Glomerular endothelial cell (primary cell): ENCODE measurements around the gene CPAMD8. TPM values are rescaled to one million over a fixed set of nuclear protein-coding genes. Genes with fewer than 3 reads are reported as not detected.

Experiments
- DNase-seq: peaks from one replicate; pipeline ENCODE4 v3.0.0-alpha.2; 2011; ENCODE audit warnings: low read depth, low spot score; ENCODE audit errors: extremely low read depth
- total RNA-seq: library from RNA; depleted of rRNA; stranded (reverse); fragments of >200 nt; gene quantifications from 2 replicates; pipeline ENCODE4 v1.2.3, GENCODE V29; 2015

The CPAMD8 gene
- total RNA-seq, 1 donor from 2014 or later, result 4.4 TPM

DNA sequence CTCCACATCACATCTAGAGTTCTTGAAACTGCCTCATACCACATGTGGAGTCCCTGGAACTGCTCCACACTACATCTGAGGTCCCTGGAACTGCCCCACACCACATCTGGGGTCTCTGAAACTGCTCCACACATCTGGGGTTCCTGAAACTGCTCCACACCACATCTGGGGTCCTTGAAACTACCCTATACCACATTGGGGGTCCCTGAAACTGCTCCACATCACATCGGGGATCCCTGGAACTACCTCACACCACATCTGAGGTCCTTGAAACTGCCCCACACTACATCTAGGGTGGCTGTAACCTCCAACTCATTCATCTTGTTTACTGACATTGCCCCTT is 104.0 kb downstream of the CPAMD8 start:
- DNase-seq, result no peak

- no peak for DNase-seq
Observed at GRCh38 chr19:16921766-16922591, 104.6 kb downstream of the CPAMD8 start.

DNA sequence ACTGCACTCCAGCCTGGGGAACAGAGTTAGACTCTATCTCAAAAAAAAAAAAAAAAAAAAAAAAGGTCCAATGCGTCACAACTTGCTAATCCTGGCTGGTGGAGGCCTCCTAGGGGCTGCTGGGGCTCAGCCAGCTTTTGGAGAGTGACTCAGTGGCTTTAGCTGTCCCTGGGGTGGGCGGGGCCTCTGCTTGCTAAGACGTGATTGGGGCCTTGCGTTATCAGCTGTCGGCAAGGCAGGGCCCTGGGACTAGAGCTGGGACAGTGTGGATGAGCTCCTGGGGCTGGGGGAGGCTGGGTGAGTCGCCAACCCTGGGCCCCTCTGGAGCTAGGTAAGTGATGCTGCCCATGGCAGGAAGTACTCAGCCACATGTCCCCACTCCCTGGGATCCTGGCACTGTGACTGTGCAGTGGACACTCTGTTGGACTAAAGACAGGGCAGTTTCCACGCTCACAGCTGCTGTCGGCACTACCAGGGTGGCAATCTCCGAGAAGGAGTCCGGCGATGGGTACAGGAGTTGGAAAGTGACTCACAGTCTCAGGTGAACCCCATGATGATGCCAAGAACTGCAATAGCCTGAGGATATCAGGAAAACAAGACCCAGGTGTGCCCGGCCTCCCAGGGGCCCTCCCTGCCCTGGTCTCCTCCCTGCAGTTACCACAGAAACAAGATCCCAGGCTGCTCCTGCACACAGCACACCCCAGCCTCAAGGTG is 105.6 kb downstream of the CPAMD8 start:
- no peak for DNase-seq

DNA sequence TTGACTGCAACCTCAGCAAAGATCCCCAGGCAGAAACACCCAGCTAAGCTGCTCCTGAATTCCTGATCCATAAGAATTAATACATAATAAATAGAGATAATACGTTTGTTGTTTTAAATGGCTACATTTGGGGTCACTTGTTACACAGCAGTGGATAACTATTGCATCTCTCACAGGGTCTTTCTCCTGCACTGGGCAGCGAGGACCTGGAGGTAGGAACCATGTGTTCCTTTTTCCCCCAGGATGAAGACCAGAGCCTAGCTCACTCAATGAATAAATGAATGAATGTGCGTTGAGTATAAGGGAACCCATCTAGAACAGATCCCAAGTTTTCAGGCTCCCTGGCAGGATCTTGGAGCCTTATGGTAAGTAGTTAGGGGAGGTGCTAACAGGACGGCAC is 107.1 kb downstream of the CPAMD8 start:
- no peak for DNase-seq

DNA sequence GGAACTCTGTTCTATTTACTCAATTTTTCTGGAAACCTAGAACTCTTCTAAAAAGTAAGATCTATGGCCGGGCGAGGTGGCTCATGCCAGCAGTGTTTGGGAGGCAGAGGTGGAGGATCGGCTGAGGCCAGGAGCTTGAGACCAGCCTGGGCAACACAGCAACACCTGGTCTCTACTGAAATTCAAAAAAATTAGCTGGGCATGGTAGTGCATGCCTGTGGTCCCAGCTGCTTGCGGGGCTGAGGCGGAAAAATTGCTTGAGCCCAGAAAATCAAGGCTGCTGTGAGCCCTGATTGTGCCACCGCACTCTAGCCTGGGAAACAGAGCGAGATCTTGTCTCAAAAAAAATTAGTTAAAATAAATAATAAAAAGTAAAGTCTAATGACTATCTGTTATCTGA is 109.2 kb downstream of the CPAMD8 start:
- no peak for DNase-seq

DNA sequence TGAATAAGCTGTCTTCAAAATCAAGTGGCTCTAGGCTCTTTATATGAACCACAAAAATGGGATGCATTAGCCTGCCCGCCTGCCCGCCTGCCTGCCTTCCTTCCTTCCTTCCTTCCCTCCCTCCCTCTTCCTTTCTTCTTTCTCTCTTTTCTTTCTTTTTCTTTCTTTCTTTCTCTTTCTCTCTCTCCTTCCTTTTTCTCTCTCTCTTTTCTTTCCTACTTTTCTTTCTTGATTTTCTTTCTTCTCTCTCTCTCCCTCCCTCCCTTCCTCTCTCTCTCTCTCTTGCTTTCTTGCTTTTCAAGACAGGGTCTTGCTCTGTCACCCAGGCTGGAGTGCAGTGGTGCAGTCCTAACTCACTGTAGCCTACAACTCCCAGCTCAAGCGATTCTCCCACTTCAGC is 110.9 kb downstream of the CPAMD8 start:
- DNase-seq, result no peak

DNA sequence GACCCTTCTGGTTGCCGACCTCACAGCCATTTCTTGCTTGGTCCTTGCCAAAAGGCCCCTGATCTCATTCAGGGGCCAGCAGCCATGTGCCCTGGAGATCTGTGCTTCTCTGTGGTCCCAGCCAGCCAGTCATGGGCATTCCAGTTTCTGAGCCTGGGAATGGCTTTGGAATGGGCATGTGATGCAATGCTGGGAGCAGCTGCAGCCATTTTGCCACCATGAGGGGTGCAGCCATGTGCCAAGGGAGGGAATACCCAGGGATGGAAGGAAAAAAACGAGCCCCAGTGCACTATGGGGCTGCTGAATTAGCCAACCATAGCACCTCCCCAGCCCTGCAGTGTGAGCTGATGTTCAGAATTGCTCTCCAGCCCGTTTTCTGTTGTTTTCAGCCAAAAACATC is 111.5 kb downstream of the CPAMD8 start:
- DNase-seq, result no peak

GRCh38 chr19:16914421-16914820 is 112.2 kb downstream of the CPAMD8 start:
- DNase-seq, result no peak

DNA sequence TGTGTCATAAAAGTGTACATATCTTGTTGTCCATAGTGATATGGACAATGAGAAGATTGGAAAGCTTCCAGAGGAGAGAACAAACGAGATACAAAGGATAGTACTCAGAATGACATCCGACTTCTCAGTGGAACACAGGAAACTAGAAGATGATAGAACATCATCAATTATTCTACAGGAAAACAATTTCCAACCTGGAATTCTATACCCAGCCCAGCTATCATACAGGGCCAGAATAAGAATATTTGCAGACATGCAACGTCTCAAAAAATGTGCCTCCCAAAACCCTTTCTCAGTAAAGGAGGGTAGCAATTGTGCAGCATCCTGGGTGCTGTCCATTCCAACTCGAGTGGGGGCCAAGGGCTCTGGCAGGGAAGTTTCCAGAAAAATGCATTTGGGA is 113.8 kb downstream of the CPAMD8 start:
- no peak for DNase-seq

- no peak for DNase-seq
Observed at GRCh38 chr19:16911046-16911445, 115.6 kb downstream of the CPAMD8 start.

DNA sequence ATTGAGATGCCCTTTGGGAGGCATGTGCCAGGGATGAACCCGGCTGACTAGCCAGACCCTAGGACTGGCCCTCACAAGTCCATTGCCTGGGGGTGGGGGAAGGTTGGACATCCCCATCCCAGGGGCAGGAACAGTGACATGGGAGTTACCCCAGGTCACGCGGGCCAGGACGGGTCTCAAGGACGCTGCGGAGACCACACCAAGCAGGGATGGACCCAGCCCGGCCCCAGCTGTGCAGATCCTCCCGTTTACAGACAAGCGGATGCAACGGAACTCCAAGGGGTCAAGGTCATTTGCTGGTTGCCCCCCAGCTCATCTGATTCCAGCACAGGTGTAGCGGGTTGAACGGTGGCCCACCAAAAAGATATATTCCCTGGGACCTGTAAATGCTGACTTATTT is 117.9 kb downstream of the CPAMD8 start:
- no peak for DNase-seq

GRCh38 chr19:16904599-16904998 is 122.0 kb downstream of the CPAMD8 start:
- no peak for DNase-seq

DNA sequence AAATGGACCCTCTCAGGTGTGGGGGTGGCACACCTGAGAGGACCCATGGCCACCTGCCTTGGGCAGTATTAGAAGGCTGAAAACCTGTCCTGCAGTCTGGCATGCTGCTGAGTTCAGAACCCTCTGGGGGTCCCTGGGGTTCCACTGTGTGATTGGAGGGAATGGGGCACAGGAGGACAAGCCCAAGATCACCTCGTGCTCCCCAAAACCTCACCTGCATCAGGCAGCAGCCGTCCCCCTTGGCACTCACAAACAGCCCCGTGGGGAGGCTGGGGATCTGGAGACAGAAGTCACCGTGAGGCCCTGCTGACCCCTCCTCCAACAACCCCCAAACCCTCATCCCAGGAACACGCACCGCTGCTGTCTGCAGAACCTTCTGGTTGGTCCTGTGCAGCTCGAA is 123.3 kb downstream of the CPAMD8 start:
- no peak for DNase-seq

DNA sequence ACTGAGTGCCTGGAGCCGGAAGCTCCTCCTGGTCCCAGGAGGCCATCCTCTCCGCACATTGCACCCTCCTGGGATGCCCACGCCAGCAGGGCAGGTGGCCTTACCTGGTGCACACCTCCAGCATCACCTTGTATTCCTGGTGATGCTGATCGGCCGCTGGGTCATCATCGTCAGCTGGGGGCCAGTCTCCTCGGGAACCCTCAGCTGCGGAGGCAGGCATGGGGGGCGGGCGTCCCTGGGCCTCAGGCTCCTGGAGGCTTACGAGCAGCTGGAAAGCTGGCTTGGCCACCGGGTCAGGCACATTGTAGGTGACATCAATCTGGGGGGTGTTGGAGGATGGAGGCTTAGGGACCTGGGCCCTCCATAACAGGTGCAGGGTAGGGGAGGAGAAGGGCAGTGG is 124.1 kb downstream of the CPAMD8 start:
- DNase-seq, result no peak

DNA sequence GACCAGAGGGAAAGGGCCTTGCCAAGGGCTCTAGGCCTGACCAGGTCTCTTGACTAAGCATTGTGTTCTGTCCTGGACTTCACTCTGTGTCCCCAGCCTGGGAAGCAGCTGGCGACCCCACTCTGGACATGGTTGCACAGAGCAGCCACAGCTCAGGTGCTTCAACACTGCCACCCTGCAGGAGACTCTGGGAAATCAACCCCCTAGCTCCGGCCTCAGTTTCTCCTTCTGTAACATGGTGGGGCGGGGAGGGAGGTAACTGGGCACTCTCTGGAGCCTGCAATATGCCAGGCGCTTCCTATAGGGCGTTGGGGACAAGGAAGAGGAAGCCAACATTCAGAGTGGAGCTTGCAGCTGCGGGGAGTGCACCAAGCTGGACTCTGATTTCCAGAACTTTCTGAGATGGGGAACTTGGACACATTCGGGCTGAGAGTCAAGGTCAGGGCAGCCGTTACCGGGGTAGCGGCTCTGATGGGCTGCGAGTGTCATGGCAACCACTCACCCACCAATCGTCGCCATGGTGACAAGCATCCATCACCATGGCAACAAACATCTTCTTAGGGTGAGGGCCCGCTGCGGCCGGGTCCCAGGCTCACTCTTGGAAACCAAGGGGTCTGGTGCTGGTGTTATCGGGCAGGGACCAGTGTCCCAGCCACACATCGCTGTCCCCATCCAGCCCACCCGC is 125.0 kb downstream of the CPAMD8 start:
- no peak for DNase-seq

DNA sequence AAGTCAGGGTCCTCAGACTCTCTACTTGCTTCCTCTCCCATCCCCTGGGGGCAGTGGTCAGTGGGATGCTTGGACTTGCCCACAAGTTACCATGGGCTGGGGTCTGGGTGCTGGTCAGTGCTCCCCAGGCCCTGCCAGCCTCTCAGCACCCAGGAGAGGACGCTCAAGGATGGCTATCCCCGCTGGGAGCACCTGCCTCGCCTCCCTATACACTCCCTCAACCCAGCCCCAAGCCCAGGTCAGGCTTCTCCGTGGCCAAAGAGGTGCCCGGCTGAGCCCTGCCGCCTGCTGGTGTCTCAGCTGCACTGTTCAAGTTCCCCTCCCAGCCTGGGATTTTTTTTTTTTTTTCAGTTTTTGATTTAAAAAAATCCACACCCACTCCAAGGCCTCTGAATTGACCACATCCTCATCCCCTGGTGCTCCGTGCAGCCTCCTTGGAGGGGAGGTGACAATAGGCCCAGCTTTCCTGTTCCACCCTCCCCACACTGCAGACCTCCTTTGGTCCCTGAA is 127.0 kb downstream of the CPAMD8 start:
- DNase-seq, result no peak

- DNase-seq, result no peak
Observed at GRCh38 chr19:16898361-16899015, 128.1 kb downstream of the CPAMD8 start.

- no peak for DNase-seq
Observed at GRCh38 chr19:16897856-16898161, 128.8 kb downstream of the CPAMD8 start.

DNA sequence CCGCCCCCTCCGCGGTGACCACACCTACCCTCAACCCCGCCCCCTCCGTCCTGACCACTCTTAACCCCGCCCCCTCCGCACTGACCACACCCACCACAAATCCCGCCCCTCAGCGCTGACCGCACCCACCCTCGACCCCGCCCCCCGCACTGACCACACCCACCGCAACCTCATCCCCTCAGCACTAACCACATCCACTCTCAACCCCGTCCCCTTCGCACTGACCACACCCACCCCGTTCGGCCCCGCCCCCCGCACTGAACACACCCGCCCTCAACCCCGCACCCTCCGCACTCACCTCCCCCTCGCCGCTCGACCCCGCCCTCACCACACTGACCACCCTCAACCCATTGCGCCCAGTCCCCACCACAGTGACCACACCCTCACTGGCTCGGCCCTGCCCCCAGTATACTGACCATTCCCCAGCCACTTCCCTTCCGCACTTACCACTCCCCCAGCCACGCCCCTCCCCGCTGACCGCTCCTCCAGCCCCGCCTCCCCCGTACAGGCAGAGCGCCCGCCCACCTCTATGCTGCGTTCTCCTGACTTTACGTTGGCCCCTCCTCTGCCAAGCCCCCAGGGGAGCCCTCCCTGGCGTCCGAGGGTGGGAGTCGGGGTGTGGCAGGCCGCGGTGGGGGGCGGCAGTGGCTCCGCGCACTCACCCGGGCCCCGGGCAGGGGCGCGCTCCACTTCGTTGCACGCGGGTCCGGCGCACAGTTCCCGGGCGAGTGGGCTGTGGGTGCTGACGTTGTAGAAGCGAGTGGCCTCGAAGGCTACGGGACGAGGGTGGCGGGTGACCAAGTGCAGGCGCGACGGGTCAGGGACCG is 129.4 kb downstream of the CPAMD8 start:
- DNase-seq, result no peak
